Left ventricle myocardium inferior (tissue), 1 donor: ENCODE measurements around the gene STH. TPM values are rescaled to one million over a fixed set of nuclear protein-coding genes. Genes with fewer than 3 reads are reported as not detected.

Experiments used
- DNase-seq: peaks from one replicate; pipeline ENCODE4 v3.0.0-alpha.2; 2020
- H3K27ac ChIP-seq: fragments of 200-600 bp; replicated peaks from 2 replicates; pipeline ENCODE4 v1.8.0; 2021
- H3K27me3 ChIP-seq: fragments of 200-600 bp; 2 replicates; pipeline ENCODE4 v1.8.0; 2021; ENCODE audit warnings: low read depth
- H3K36me3 ChIP-seq: fragments of 200-600 bp; 2 replicates; pipeline ENCODE4 v1.8.0; 2021
- H3K4me1 ChIP-seq: fragments of 200-600 bp; 2 replicates; pipeline ENCODE4 v1.8.0; 2021
- H3K4me3 ChIP-seq: fragments of 200-600 bp; 2 replicates; pipeline ENCODE4 v1.8.0; 2021; ENCODE audit warnings: mild to moderate bottlenecking, moderate library complexity
- H3K9me3 ChIP-seq: fragments of 200-600 bp; replicated peaks from 2 replicates; pipeline ENCODE4 v1.8.0; 2021
- CTCF ChIP-seq: fragments of 200-600 bp; IDR thresholded peaks from 2 replicates; pipeline ENCODE4 v1.8.0; 2021; ENCODE audit warnings: antibody characterized with exemption, mild to moderate bottlenecking, borderline replicate concordance
- intact Hi-C: fragments of 100-400 bp; cut with micrococcal nuclease; formaldehyde crosslinking; loops from one replicate; pipeline ENCODE4 v1.11.0; 2022
- total RNA-seq: library from RNA; stranded (reverse); fragmentation: NEBNext Ultra II Directional; extraction: Animal tissue kit (Norgen Biotek cat#: 25700); gene quantifications from one replicate; pipeline ENCODE4 v1.2.1, GENCODE V29; 2021
- donor health status: DM: no; HTN: yes; CAD: no; lungs with severe emphysema.

The STH gene
- total RNA-seq, 1 donor from 2014 or later: not detected

- H3K36me3 ChIP-seq: peaks cover 61% of the 10 kb centered on the region
- peak; percentile 60 for DNase-seq
- H3K4me3 ChIP-seq: no peak overlapping the region
- no peaks in the 10 kb centered on the region for H3K27me3 ChIP-seq
- no peak for TF ChIP-seq CTCF
- peak overlapping the region; percentile 46 for H3K27ac ChIP-seq
- H3K9me3 ChIP-seq: no peaks in the 10 kb centered on the region
- H3K4me1 ChIP-seq: peaks cover 45% of the 10 kb centered on the region
- intact Hi-C loops: loop anchor here (5.0 kb wide), 2 partner anchors 158 to 173 kb away; no protein-coding TSS in a partner anchor
These were observed 40.6 kb downstream of the STH start for GRCh38 chr17:46039592-46040186.

- no peaks in the 10 kb centered on the region for H3K9me3 ChIP-seq
- no peaks in the 10 kb centered on the region for H3K27me3 ChIP-seq
- DNase-seq: no peak
- no peak overlapping the region for H3K27ac ChIP-seq
- H3K36me3 ChIP-seq: peaks cover 52% of the 10 kb centered on the region
- intact Hi-C loops: loop anchor here (5.0 kb wide), 2 partner anchors 155 to 170 kb away; no protein-coding TSS in a partner anchor
- H3K4me3 ChIP-seq: no peak overlapping the region
- peaks cover 66% of the 10 kb centered on the region for H3K4me1 ChIP-seq
- TF ChIP-seq CTCF: no peak
These were observed 43.2 kb downstream of the STH start for GRCh38 chr17:46042246-46042645.

- intact Hi-C loops: loop anchor here (5.0 kb wide), 2 partner anchors 154 to 169 kb away; no protein-coding TSS in a partner anchor
- H3K27me3 ChIP-seq: no peaks in the 10 kb centered on the region
- TF ChIP-seq CTCF: no peak
- H3K27ac ChIP-seq: no peak overlapping the region
- DNase-seq: no peak
- peaks cover 68% of the 10 kb centered on the region for H3K4me1 ChIP-seq
- no peak overlapping the region for H3K4me3 ChIP-seq
- peaks cover 52% of the 10 kb centered on the region for H3K36me3 ChIP-seq
- H3K9me3 ChIP-seq: no peaks in the 10 kb centered on the region
These were observed 43.9 kb downstream of the STH start for GRCh38 chr17:46042925-46043324.

- Histone ChIP-seq H3K9me3 (no peaks in the 10 kb centered on the region), H3K27me3 (no peaks in the 10 kb centered on the region), H3K4me1 (peaks cover 63% of the 10 kb centered on the region), H3K27ac (peak overlapping the region; percentile 47), H3K36me3 (peaks cover 52% of the 10 kb centered on the region), H3K4me3 (no peak overlapping the region)
- no peak for TF ChIP-seq CTCF
- no peak for DNase-seq
- intact Hi-C loops: loop anchor here (5.0 kb wide), 2 partner anchors 154 to 169 kb away; no protein-coding TSS in a partner anchor
These were observed 44.6 kb downstream of the STH start for GRCh38 chr17:46043606-46044005.

- H3K4me3 ChIP-seq: no peak overlapping the region
- TF ChIP-seq CTCF: peak; percentile 89
- intact Hi-C loops: loop anchor here (5.0 kb wide), 2 partner anchors 153 to 168 kb away; no protein-coding TSS in a partner anchor
- no peaks in the 10 kb centered on the region for H3K27me3 ChIP-seq
- peak overlapping the region; percentile 47 for H3K27ac ChIP-seq
- no peaks in the 10 kb centered on the region for H3K9me3 ChIP-seq
- DNase-seq: no peak
- H3K36me3 ChIP-seq: peaks cover 49% of the 10 kb centered on the region
- H3K4me1 ChIP-seq: peaks cover 55% of the 10 kb centered on the region
These were observed 45.4 kb downstream of the STH start for GRCh38 chr17:46044286-46044928.
